ENCODE results near the gene UFM1. TPM values are rescaled to one million over a fixed set of nuclear protein-coding genes. Genes with fewer than 3 reads are reported as not detected.

UFM1 gene
- total and polyA plus RNA-seq, 3 donors from 2014 or later: 21.4 to 30.8 (median 26.5) TPM

GRCh38 chr13:38401276-38401675 lies 51.6 kb downstream of the UFM1 start:
- Histone ChIP-seq H3K4me1 (no peaks in the 10 kb centered on the region), H3K36me3 (ENCODE audit: low read depth, missing control alignments) (no peaks in the 10 kb centered on the region), H3K9me3 (no peaks in the 10 kb centered on the region), H3K4me3 (no peak overlapping the region), H3K27ac (no peak overlapping the region), H3K27me3 (no peaks in the 10 kb centered on the region)
- no peak for DNase-seq
- intact Hi-C loops (cut with DNase I; ENCODE audit: low total_unique reads): no loop called here
- TF ChIP-seq, protein P1, sequence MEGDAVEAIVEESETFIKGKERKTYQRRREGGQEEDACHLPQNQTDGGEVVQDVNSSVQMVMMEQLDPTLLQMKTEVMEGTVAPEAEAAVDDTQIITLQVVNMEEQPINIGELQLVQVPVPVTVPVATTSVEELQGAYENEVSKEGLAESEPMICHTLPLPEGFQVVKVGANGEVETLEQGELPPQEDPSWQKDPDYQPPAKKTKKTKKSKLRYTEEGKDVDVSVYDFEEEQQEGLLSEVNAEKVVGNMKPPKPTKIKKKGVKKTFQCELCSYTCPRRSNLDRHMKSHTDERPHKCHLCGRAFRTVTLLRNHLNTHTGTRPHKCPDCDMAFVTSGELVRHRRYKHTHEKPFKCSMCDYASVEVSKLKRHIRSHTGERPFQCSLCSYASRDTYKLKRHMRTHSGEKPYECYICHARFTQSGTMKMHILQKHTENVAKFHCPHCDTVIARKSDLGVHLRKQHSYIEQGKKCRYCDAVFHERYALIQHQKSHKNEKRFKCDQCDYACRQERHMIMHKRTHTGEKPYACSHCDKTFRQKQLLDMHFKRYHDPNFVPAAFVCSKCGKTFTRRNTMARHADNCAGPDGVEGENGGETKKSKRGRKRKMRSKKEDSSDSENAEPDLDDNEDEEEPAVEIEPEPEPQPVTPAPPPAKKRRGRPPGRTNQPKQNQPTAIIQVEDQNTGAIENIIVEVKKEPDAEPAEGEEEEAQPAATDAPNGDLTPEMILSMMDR (IDR thresholded peaks at IDR 0.05): no peak
- no peak for TF ChIP-seq POLR2A (IDR thresholded peaks at IDR 0.05)

DNA sequence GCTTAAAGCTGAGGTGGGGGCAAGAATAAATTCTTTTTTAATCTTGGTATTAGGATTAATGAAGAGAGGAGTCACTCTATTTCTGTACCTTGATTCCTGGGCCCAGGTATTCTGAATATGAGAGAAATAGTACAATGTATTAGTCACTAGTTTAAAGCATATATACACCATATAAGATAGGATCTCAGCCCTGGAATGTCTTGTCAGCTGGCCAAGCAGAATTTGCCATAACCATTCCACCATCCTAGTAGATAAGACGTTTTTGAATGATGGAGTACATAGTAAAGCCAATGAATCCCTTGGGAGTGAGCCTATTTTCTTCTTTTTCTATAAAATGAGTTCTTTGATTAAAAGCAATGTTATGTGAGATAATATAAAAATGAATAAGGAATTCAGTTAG lies 55.6 kb downstream of the UFM1 start:
- DNase-seq: no peak
- no peaks in the 10 kb centered on the region for H3K9me3 ChIP-seq
- H3K4me1 ChIP-seq: no peaks in the 10 kb centered on the region
- WGBS, 2 donors: 63 to 69% methylated on average over 1 of the region's 1 CpG
- no peak overlapping the region for H3K4me3 ChIP-seq
- intact Hi-C loops (cut with DNase I; ENCODE audit: low total_unique reads): no loop called here
- no peaks in the 10 kb centered on the region for H3K36me3 ChIP-seq (ENCODE audit: low read depth, missing control alignments)
- no peaks in the 10 kb centered on the region for H3K27me3 ChIP-seq
- H3K27ac ChIP-seq: no peak overlapping the region
- no peak for TF ChIP-seq POLR2A (IDR thresholded peaks at IDR 0.05)
- TF ChIP-seq, protein P1 (IDR thresholded peaks at IDR 0.05): no peak

DNA sequence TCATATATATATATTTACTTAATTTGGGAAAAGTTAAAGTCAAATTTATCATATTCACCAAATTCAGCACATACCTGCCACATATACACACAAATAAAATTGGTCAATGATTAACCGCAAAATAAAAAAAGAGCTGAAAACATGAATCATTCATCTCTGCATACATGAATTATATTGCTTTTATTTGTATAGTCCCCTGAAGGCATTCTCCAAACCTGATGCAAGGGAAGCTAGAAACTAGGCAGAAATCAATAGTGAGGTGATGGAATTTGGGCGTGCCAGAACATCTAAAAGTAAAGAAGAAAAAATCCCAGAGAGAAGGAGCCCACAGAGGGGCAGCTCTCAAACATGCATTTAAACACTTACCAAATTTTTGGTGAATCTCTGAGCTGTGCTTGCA lies 60.1 kb downstream of the UFM1 start:
- TF ChIP-seq POLR2A (IDR thresholded peaks at IDR 0.05): no peak
- TF ChIP-seq, protein P1 (IDR thresholded peaks at IDR 0.05): no peak
- H3K36me3 ChIP-seq (ENCODE audit: low read depth, missing control alignments): no peaks in the 10 kb centered on the region
- no peaks in the 10 kb centered on the region for H3K4me1 ChIP-seq
- intact Hi-C loops (cut with DNase I; ENCODE audit: low total_unique reads): no loop called here
- H3K4me3 ChIP-seq: peak overlapping the region in 1 of 2 donors; percentile 23
- no peaks in the 10 kb centered on the region for H3K27me3 ChIP-seq
- H3K27ac ChIP-seq: no peak overlapping the region
- no peak for DNase-seq
- H3K9me3 ChIP-seq: no peaks in the 10 kb centered on the region
- WGBS, 2 donors: 74 to 78% methylated on average over 2 of the region's 2 CpGs

DNA sequence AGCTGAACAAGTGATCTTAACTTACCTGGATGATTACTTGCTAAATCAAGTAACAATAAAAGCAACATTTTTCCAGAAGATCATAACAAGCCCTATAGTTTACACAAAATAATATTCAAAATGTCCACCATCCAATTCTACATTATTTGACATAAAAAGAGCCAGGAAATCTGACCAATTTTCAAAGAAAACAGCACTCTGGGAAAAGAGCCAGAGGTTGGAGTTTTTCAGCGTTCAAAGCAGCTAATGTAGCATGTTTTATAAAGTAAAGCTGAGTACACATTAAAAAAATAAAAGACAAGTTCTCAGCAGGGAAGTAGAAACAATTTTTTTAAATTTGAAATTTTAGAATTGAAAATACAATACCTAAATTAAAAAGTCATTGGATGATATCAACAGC lies 62.6 kb downstream of the UFM1 start:
- H3K36me3 ChIP-seq (ENCODE audit: low read depth, missing control alignments): no peaks in the 10 kb centered on the region
- no peaks in the 10 kb centered on the region for H3K9me3 ChIP-seq
- H3K4me3 ChIP-seq: no peak overlapping the region
- WGBS, 2 donors: 44 to 56% methylated on average over 1 of the region's 1 CpG
- TF ChIP-seq POLR2A (IDR thresholded peaks at IDR 0.05): no peak
- TF ChIP-seq, protein P1 (IDR thresholded peaks at IDR 0.05): no peak
- intact Hi-C loops (cut with DNase I; ENCODE audit: low total_unique reads): no loop called here
- H3K27me3 ChIP-seq: no peaks in the 10 kb centered on the region
- no peaks in the 10 kb centered on the region for H3K4me1 ChIP-seq
- no peak overlapping the region for H3K27ac ChIP-seq
- DNase-seq: no peak
